Measurements from ENCODE around the gene TLCD5.

GRCh38 chr11:120338107-120338933 is 13.2 kb downstream of the TLCD5 start:
- TF ChIP-seq CTCF (IDR thresholded peaks at IDR 0.05) (no peak), POLR2A (IDR thresholded peaks at IDR 0.05) (no peak)

All from lower leg skin (tissue), 3 donors.